HEK293 (cell line): ENCODE results near the gene EPHB1.

Experiments used
- CTCF ChIA-PET: fragments of 350-600 bp; formaldehyde crosslinking; extraction: SDS; loops from one replicate; lab custom pipeline; 2021; ENCODE audit warnings: antibody characterized with exemption; lab: Yijun Ruan, JAX
- POLR2A ChIA-PET: fragments of 300-600 bp; formaldehyde crosslinking; extraction: SDS; loops from one replicate; lab custom pipeline; 2020; ENCODE audit warnings: antibody characterized with exemption, inconsistent platforms; lab: Yijun Ruan, JAX
- H3K27ac ChIP-seq: fragments of 200-500 bp; sonication (Bioruptor generic); 2 replicates; pipeline ENCODE4 v1.5.1; 2014; ENCODE audit warnings: low read depth, low read length, control low read depth, inconsistent platforms; ENCODE audit errors: extremely low read depth
- H3K36me3 ChIP-seq, 2 experiments: fragments of 200-500 bp in 1 of 2; sonication (Bioruptor generic) in 1 of 2; 1 replicate in 1 of 2; 2 replicates in 1 of 2; pipeline ENCODE4 v1.5.1; 2014 to 2017; ENCODE audit warnings: inconsistent platforms in 2 of 2, low read length in 2 of 2; ENCODE audit not compliant: control insufficient read depth in 2 of 2, insufficient read depth in 1 of 2
- H3K4me1 ChIP-seq: fragments of 200-500 bp; sonication (Bioruptor generic); 2 replicates; pipeline ENCODE4 v1.5.1; 2014; ENCODE audit warnings: mild to moderate bottlenecking, low read length, inconsistent platforms; ENCODE audit not compliant: control insufficient read depth, insufficient read depth
- H3K4me3 ChIP-seq: 2 replicates; pipeline ENCODE4 v1.5.1; 2011; ENCODE audit warnings: low read depth, mild to moderate bottlenecking, control low read depth, low read length, moderate library complexity
- H3K9me3 ChIP-seq: fragments of 200-500 bp; sonication (Bioruptor generic); 2 replicates; pipeline ENCODE4 v1.5.1; 2014; ENCODE audit warnings: low read depth, low read length, inconsistent platforms; ENCODE audit not compliant: control insufficient read depth, insufficient read depth
- BCL6B ChIP-seq: fragments of 450-650 bp; formaldehyde crosslinking; IDR thresholded peaks from 2 replicates; pipeline ENCODE4 v1.5.1; 2017; ENCODE audit warnings: missing biosample characterization, missing genetic modification characterization
- FEZF1 ChIP-seq: fragments of 450-650 bp; formaldehyde crosslinking; IDR thresholded peaks from 2 replicates; pipeline ENCODE4 v1.5.1; 2016; ENCODE audit warnings: missing biosample characterization, missing genetic modification characterization
- KLF7 ChIP-seq: fragments of 450-650 bp; formaldehyde crosslinking; IDR thresholded peaks from 2 replicates; pipeline ENCODE4 v1.5.1; 2016; ENCODE audit warnings: missing biosample characterization, missing genetic modification characterization, borderline replicate concordance
- PRDM2 ChIP-seq: fragments of 450-650 bp; formaldehyde crosslinking; IDR thresholded peaks from 2 replicates; pipeline ENCODE4 v1.5.1; 2016; ENCODE audit warnings: missing biosample characterization, missing genetic modification characterization, borderline replicate concordance
- SCRT1 ChIP-seq: fragments of 450-650 bp; formaldehyde crosslinking; IDR thresholded peaks from 2 replicates; pipeline ENCODE4 v1.5.1; 2016; ENCODE audit warnings: missing biosample characterization, missing genetic modification characterization, borderline replicate concordance
- SCRT2 ChIP-seq: fragments of 450-650 bp; formaldehyde crosslinking; IDR thresholded peaks from 2 replicates; pipeline ENCODE4 v1.5.1; 2016; ENCODE audit warnings: missing biosample characterization, missing genetic modification characterization
- SETDB1 ChIP-seq: IDR thresholded peaks from one replicate; pipeline ENCODE4 v1.6.1; 2017; ENCODE audit warnings: mild to moderate bottlenecking, low read length, moderate library complexity, mixed read lengths; ENCODE audit not compliant: insufficient read length
- TRIM28 ChIP-seq: IDR thresholded peaks from 2 replicates; pipeline ENCODE4 v1.6.1; 2011; ENCODE audit warnings: low read length, control low read depth, borderline replicate concordance
- ZBTB7A ChIP-seq: fragments of 450-650 bp; formaldehyde crosslinking; IDR thresholded peaks from 2 replicates; pipeline ENCODE4 v1.5.1; 2016; ENCODE audit warnings: low read depth, missing biosample characterization, missing genetic modification characterization
- ZNF112 ChIP-seq: fragments of 450-650 bp; formaldehyde crosslinking; IDR thresholded peaks from 2 replicates; pipeline ENCODE4 v1.5.0; 2017; ENCODE audit warnings: missing biosample characterization, missing genetic modification characterization
- ZNF174 ChIP-seq: fragments of 450-650 bp; formaldehyde crosslinking; IDR thresholded peaks from 2 replicates; pipeline ENCODE4 v1.5.0; 2017; ENCODE audit warnings: missing biosample characterization, mild to moderate bottlenecking, missing genetic modification characterization
- ZNF280D ChIP-seq: fragments of 450-650 bp; formaldehyde crosslinking; IDR thresholded peaks from 2 replicates; pipeline ENCODE4 v1.5.1; 2016; ENCODE audit warnings: missing biosample characterization, missing genetic modification characterization
- ZNF335 ChIP-seq: fragments of 450-650 bp; formaldehyde crosslinking; conservative IDR thresholded peaks from 2 replicates; pipeline ENCODE4 v1.5.1; 2016; ENCODE audit warnings: missing biosample characterization, missing genetic modification characterization
- ZNF426 ChIP-seq: fragments of 450-650 bp; formaldehyde crosslinking; IDR thresholded peaks from 2 replicates; pipeline ENCODE4 v1.5.1; 2017; ENCODE audit warnings: missing biosample characterization, missing genetic modification characterization, mild to moderate bottlenecking, inconsistent platforms, moderate library complexity
- ZNF610 ChIP-seq: fragments of 450-650 bp; formaldehyde crosslinking; IDR thresholded peaks from 2 replicates; pipeline ENCODE4 v1.5.1; 2016; ENCODE audit warnings: missing biosample characterization, missing genetic modification characterization, borderline replicate concordance
- ZNF629 ChIP-seq: fragments of 450-650 bp; formaldehyde crosslinking; IDR thresholded peaks from 2 replicates; pipeline ENCODE4 v1.5.1; 2017; ENCODE audit warnings: missing biosample characterization, missing genetic modification characterization
- ZNF704 ChIP-seq: fragments of 450-650 bp; formaldehyde crosslinking; IDR thresholded peaks from 2 replicates; pipeline ENCODE4 v1.5.1; 2016; ENCODE audit warnings: missing biosample characterization, missing genetic modification characterization
- ZNF792 ChIP-seq: fragments of 450-650 bp; formaldehyde crosslinking; IDR thresholded peaks from 2 replicates; pipeline ENCODE4 v1.5.1; 2016; ENCODE audit warnings: missing biosample characterization, missing genetic modification characterization
- ZSCAN23 ChIP-seq: fragments of 450-650 bp; formaldehyde crosslinking; IDR thresholded peaks from 2 replicates; pipeline ENCODE4 v1.5.1; 2016; ENCODE audit warnings: missing biosample characterization, missing genetic modification characterization

Gene EPHB1

GRCh38 chr3:135078283-135078682 lies 283.2 kb downstream of the EPHB1 start:
- CTCF ChIA-PET = no interaction called here
- H3K4me1 ChIP-seq = no peaks in the 10 kb centered on the region
- no peak for TF ChIP-seq ZNF629 (tag by site-specific recombination)
- TF ChIP-seq SETDB1 = no peak
- no peak for TF ChIP-seq ZNF112 (tag by site-specific recombination)
- no peak for TF ChIP-seq ZNF426 (tag by site-specific recombination)
- TF ChIP-seq KLF7 (tag by site-specific recombination) = no peak
- TF ChIP-seq SCRT2 = no peak
- no peak for TF ChIP-seq SCRT1 (tag by site-specific recombination)
- no peak for TF ChIP-seq ZNF335
- TF ChIP-seq ZBTB7A (tag by site-specific recombination) = no peak
- no peak for TF ChIP-seq PRDM2 (tag by site-specific recombination)
- no peak for TF ChIP-seq ZNF174 (tag by site-specific recombination)
- TF ChIP-seq BCL6B = no peak
- no peak for TF ChIP-seq ZNF792 (tag by site-specific recombination)
- no peak for TF ChIP-seq ZNF610 (tag by site-specific recombination)
- no peak for TF ChIP-seq ZSCAN23 (tag by site-specific recombination)
- no peak for TF ChIP-seq ZNF280D (tag by site-specific recombination)
- no peaks in the 10 kb centered on the region for H3K36me3 ChIP-seq
- POLR2A ChIA-PET = no interaction called here
- no peak overlapping the region for H3K27ac ChIP-seq
- no peak overlapping the region for H3K4me3 ChIP-seq
- no peaks in the 10 kb centered on the region for H3K9me3 ChIP-seq

GRCh38 chr3:135079095-135079494 lies 284.0 kb downstream of the EPHB1 start:
- H3K4me1 ChIP-seq = no peaks in the 10 kb centered on the region
- TF ChIP-seq ZNF174 (tag by site-specific recombination) (no peak), FEZF1 (tag by site-specific recombination) (no peak), TRIM28 (no peak), ZNF704 (tag by site-specific recombination) (no peak)
- H3K9me3 ChIP-seq = no peaks in the 10 kb centered on the region
- H3K36me3 ChIP-seq = no peaks in the 10 kb centered on the region
- no peak overlapping the region for H3K4me3 ChIP-seq
- POLR2A ChIA-PET = no interaction called here
- CTCF ChIA-PET = no interaction called here
- no peak overlapping the region for H3K27ac ChIP-seq
